ENCODE results near the gene STRIT1.
"Not testable (repeated sequence)": the region's sequence is repeated elsewhere in the genome, so short reads cannot be mapped to it uniquely, and the experiment has no call there.

STRIT1 gene

GRCh38 chr3:155312781-155313180, 19.3 kb upstream of the STRIT1 start:
- no peak for DNase-seq

GRCh38 chr3:155309581-155309980, 16.1 kb upstream of the STRIT1 start:
- no peak for DNase-seq

DNA sequence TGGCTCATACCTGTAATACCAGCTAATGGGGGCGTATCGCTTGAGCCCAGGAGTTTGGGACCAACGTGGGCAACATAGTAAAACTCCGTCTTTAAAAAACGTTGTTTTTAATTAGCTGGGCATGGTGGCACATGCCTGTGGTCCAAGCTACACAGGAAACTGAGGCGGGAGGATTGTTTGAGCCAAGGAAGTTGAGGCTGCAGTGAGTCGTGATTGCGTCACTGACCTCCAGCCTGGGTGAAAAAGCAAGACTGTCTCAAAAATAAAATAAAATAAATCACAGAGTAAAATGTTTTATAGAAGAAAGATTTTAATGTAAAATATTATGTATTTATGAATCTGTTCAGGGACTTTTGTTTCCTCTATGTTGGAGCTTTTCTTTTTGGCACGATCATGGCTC, 15.3 kb upstream of the STRIT1 start:
- no peak for DNase-seq

- no peak for DNase-seq
Observed at GRCh38 chr3:155307183-155307582, 13.7 kb upstream of the STRIT1 start.

GRCh38 chr3:155304394-155304793, 10.9 kb upstream of the STRIT1 start:
- no peak for DNase-seq

DNA sequence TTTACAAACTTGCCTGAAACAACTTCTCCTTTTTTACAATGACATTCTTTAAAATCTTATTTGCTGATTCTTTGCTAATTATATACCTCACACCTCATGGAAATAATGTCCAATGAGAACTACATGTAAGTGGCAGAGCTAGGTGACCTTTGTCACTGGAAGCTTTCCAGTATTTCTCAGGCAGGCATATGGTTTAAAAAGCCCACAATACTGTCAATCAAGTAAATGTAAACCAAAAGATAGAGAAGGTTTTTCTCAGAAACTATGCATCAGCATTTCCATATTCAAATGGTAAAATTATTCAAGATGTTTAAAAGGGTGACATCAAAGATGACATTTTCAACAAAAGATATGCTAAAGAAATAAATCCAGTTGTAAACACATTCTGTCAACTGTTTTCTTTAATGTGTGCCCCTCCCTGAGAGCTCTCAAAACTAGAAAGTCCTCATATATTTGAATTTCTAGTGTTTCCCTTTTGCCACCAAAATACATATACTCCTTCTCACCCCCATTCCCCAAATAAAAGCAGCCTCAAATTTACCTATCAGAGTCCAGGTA, 10.1 kb upstream of the STRIT1 start:
- no peak for DNase-seq

- no peak for DNase-seq
Observed at GRCh38 chr3:155302891-155303290, 9.4 kb upstream of the STRIT1 start.

- DNase-seq: no peak
Observed at GRCh38 chr3:155302481-155302880, 9.0 kb upstream of the STRIT1 start.

- DNase-seq: no peak
Observed at GRCh38 chr3:155297100-155297499, 3.6 kb upstream of the STRIT1 start.

- DNase-seq: no peak
Observed at GRCh38 chr3:155296413-155296812, 2.9 kb upstream of the STRIT1 start.

DNA sequence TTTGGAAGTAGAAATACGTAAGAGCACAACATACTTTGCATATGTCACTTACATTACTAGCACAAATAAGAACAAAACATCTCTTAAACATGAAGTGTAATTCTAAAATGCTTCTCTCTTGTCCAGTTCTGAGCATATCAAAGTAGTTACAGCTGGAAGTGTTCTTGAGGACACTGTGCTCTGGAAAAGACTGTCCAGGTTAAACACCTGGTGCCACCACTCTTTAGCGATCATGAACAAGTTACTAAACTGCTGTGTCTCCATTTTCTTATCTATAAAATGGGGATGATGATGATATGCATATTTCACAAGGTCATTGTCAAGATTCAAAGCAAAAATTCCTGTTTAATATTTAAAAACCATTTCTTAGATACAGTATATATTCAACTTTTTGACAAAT, 790 bp downstream of the STRIT1 start:
- no peak for DNase-seq

DNA sequence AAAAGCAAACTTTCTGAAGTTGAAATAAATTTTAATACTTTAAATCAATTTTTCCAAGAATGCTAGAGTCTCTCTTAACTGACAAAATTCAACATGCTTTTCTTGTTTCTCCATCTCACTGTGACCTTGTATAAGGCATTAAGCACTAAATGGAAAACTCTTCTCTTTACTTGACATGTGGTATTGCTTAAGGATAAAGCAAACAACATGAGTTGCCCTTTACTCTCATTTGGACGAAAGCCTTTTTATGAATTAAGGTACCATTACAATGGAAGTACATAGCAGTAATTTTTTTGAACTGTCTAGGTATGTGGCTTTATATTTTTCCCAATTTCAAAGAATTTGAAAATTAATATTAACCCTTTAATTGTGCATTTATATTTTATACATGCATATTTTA, 1.4 kb downstream of the STRIT1 start:
- no peak for DNase-seq

- no peak for DNase-seq
Observed at GRCh38 chr3:155286736-155287135, 6.7 kb downstream of the STRIT1 start.

DNA sequence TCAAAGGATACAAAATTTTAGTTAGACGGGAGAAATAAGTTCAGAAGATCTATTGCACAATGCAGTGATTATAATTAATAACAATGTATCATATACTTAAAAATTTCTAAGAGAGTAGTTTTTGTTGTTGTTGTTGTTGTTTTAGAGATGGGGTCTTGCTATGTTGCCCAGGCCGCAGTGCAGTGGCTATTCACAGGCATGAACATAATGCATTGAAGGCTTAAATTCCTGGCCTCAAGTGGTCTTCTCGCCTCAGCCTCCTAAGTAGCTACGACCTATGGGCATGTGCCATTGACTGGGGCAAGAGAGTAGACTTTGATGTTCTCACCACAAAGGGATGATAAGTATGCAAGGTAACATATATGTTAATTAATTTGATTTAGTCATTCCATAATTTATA, 7.5 kb downstream of the STRIT1 start:
- no peak for DNase-seq

DNA sequence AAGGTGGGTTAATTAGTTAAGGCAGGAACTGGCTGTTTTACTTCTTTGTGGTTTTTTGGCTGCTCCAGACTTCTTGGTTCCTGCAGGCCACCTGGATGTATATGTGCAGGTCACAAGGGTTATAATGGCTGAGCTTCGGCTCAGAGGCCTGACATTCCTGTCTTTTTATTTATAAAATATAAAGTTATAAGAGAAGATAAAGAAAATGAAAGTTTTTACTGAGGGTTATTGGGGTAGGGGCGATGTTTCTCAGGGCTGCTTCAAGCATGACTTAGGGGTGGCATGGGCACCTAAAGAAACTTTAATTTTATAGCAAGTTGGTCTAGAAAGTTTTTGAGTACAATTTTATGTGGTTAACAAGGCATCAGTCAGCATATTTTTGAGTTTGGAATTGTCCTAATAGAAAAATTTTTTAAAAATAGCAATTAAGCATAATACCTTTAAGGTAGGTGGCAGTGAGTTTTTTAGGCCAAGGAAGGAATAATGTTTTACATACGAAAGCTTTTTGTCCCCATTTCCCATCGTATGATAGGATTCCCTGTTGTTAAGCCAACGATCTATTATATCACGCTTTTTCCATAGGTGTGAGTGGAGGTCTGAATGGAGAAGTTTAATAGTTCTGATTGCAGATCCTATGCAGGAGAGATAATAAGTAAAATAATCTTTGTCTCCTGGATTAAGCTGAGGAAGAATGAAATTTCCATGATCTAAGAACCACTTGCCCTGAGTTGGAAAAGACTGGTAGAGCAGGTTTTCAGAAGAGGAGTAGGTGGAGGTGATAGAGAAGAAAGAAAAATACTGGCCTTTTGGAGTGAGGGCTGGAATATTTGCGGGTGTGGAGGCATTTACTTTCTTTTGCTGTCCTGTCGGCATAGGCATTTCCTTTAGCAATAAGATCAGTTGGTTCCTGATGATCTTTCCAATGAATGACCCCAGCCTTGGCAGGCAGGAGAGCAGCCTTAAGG, 10.1 kb downstream of the STRIT1 start:
- DNase-seq: no peak

GRCh38 chr3:155282385-155283091, 10.9 kb downstream of the STRIT1 start:
- DNase-seq: no peak

DNA sequence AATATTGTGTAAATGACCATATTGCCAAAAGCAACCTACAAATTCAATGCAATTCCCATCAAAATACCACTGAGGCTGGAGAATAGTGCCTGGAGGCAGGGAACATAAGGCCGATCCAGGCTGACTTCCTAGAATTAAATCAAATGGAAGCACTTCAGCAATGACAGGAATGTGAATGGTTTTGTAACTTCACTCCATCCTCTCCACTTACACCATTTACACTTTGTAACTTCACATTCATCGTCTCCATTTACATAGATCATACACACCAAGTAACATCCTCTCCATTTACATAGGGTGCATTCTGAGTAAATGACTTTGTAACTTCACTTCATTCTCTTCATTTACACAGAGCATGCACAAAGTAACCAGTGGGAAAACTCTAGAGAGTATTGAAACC, 11.6 kb downstream of the STRIT1 start:
- DNase-seq: no peak

- not testable (repeated sequence) for DNase-seq
Observed at GRCh38 chr3:155276089-155276488, 17.4 kb downstream of the STRIT1 start.

- DNase-seq: not testable (repeated sequence)
Observed at GRCh38 chr3:155275159-155275754, 18.2 kb downstream of the STRIT1 start.

DNA sequence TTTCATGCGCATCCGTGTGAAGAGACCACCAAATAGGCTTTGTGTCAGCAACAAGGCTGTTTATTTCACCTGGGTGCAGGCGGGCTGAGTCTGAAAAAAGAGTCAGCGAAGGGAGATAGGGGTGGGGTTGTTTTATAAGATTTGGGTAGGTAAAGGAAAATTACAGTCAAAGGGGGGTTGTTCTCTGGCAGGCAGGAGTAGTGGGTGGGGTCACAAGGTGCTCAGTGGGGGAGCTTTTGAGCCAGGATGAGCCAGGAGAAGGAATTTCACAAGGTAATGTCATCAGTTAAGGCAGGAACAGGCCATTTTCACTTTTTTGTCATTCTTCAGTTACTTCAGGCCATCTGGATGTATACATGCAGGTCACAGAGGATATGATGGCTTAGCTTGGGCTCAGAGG, 19.0 kb downstream of the STRIT1 start:
- DNase-seq: not testable (repeated sequence)

GRCh38 chr3:155271343-155271613, 22.2 kb downstream of the STRIT1 start:
- no peak for DNase-seq

DNA sequence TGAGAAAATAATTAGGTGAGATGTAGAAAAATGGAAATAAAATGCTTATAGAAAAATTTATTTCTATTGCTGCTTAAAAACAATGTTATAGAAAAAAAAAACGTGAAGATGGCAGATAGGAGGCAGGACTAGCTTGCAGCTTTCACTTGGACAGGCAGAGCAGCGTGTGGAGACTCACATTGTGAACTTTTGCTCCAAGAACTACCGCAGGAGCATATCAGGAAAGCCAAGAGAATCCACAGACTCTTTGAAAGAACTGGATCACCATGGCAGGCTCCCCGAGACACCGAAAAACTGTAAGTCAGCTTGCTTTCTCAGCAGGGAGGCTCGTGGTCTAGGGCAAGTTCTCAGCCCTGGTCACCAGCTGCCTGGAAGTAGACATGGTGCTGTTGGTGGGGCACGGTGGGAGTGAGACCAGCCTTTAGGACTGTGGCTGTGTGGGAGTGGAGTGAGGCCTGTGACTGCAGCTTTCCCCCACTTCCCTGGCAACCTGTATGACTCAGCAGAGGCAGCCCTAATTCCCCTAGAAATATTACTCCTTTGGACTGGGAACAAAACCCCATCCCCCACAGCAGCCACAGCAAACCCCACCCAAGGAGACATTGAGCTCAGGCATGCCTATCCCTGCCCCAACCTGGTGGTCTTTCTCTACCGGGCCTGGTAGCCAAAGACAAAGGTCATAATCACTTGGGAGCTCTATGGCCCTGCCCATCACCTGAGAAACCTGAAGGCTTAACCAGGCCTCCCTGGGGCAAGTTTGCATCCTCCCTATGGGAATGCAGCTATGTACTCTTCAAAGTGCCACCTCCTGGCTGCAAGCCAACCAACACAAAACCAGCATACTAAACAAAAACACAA, 22.8 kb downstream of the STRIT1 start:
- no peak for DNase-seq

DNA sequence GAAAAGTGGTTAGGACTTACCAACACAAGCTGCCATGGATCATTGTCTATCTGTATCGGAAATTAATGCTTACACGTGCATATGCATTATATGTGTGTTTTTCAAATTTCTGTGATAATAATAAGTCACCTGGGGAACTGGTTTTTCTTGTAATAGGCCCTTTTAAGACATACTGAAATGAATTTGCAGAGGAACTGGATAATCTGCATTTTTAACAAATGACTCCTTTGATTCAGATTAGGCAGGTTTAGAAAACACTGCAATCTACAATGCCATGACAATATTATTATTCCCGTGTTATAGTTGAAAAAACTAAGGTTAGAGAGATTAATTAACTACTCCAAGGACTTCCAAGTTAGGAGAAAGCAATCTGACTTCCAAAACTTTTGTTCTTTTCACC, 23.4 kb downstream of the STRIT1 start:
- DNase-seq: no peak

All from 8988T (cell line).